GOT3 (cell line): ENCODE data around the gene TALDO1.
A peak's percentile ranks its signal among the peaks of the same experiment; 100 is the strongest.
"Not testable (repeated sequence)": the region's sequence is repeated elsewhere in the genome, so short reads cannot be mapped to it uniquely, and the experiment has no call there.

Source experiments
- DNase-seq: peaks from one replicate; lab custom pipeline; 2025; ENCODE audit warnings: mixed read lengths; lab: John Stamatoyannopoulos, UW

The TALDO1 gene

DNA sequence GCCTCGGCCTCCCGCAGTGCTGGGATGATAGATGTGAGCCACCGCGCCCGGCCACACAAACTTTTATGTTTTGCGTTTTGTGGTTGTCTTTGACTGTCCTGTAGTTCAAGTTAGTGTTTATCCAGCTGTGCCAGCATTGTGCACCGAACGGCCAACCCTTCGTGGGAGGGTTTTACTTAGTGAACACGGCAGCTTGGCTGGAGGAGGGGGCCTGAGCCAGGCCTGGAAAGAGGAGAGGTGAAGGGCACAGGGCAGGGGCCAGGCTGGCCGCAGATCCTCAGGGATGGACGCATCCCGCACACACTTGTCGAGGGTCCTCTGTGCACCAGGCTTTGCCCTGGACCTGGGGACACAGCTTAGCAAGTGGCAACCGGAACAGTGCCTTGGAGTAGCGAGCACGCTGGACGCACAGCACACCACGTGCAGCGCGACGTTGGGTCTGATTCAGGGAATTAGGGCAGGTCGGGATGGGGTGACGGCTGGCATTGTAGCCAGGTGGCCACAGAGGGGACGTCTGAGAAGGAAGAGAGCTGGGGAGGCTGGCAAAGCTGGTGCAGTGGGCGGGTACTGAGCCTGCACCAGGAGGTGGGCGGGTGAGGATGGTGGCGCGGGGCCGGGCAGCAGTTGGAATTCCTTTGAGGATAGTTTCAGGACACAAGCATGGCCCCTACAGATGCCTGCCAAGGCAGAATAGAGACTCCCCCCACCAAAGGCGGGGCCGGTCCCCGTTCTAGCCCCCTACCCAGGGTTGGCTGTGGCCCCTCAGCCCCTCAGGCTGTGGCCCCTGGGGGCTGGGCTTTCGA lies 27.8 kb upstream of the TALDO1 start:
- DNase-seq, result no peak

DNA sequence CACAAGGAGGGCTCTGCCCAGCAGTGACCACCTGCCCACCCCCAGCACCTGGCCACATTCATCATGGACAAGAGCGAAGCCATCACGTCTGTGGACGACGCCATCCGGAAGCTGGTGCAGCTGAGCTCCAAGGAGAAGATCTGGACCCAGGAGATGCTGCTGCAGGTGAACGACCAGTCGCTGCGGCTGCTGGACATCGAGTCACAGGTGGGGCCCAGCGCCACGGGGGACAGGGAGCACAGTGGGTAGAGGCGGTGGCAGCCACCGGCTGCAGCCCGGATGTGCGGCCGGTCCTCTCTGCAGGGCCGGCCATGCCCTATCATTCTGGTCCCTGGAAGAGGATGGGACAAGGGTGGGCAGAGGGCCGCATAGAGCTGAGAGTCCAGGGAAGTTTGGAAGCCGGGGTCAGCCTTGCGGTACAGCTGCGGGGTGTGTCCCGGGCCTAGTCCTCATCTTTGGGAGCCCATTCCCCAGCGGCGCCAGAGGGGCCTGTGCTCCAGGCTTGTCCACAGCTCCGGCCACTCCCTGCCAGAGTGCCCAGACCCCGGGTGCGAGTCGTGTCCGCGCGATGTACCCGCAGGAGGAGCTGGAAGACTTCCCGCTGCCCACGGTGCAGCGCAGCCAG lies 27.1 kb upstream of the TALDO1 start:
- no peak for DNase-seq

DNA sequence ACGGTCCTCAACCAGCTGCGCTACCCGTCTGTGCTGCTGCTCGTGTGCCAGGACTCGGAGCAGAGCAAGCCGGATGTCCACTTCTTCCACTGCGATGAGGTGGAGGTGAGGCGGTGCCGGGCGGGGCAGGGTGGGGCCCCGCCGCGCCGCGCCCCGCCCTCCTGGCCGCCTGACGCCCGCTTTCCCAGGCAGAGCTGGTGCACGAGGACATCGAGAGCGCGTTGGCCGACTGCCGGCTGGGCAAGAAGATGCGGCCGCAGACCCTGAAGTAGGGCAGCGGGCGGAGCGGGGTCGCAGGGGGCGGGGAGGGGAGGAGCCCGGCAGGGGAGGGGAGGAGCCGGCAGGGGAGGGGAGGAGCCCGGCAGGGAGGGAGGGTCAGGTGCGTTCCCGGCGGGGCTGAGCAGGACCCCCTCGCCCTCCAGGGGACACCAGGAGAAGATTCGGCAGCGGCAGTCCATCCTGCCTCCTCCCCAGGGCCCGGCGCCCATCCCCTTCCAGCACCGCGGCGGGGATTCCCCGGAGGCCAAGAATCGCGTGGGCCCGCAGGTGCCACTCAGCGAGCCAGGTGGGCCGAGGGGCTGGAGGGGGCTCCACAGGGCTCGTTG lies 26.5 kb upstream of the TALDO1 start:
- no peak for DNase-seq

DNA sequence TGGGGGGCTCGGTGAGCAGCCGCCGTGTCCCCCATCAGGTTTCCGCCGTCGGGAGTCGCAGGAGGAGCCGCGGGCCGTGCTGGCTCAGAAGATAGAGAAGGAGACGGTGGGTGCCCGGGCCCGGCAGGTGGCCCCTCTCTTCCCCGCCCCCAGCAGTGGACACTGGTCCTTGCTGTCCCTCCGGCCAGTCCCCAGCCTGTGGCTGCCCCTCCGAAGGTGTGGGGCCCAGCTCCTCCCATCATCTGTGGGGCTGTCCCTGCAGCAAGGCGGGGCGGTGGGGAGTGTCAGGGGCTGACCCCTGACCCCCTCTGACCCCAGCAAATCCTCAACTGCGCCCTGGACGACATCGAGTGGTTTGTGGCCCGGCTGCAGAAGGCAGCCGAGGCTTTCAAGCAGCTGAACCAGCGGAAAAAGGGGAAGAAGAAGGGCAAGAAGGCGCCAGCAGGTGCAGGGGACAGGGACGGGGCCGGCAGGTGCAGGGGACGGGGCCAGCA lies 26.0 kb upstream of the TALDO1 start:
- DNase-seq, result no peak

DNA sequence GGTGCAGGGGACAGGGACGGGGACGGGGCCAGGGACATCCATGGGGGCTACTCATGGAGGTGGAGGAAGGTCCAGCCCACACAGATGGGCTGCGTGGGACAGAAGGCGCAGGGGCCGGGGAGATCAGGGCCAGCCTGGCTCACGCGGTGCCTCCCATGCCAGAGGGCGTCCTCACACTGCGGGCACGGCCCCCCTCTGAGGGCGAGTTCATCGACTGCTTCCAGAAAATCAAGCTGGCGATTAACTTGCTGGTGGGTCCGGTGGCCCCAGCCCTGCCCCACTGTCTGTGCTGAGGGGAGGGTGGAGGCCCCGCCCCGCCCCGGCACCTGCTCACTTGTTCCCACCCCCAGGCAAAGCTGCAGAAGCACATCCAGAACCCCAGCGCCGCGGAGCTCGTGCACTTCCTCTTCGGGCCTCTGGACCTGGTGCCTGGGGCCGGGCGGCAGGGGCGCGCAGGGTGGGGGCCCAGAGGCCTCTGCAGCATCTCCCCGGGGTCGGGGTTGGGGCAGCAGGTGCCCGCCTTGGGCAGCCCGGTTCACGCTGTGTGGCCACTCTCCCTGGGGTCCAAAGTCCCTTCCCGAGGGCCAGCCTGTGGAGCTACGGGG lies 25.4 kb upstream of the TALDO1 start:
- DNase-seq, result no peak

DNA sequence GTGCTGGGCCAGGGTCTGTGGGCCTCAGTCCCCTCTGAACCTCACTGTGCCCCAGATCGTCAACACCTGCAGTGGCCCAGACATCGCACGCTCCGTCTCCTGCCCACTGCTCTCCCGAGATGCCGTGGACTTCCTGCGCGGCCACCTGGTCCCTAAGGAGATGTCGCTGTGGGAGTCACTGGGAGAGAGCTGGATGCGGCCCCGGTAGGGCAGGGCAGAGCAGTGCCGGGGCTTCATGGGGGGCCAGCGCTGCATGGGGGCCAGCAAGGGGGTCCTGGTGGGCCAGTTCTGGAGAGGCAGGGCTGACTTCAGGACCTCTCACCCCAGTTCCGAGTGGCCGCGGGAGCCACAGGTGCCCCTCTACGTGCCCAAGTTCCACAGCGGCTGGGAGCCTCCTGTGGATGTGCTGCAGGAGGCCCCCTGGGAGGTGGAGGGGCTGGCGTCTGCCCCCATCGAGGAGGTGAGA lies 24.9 kb upstream of the TALDO1 start:
- DNase-seq, result no peak

DNA sequence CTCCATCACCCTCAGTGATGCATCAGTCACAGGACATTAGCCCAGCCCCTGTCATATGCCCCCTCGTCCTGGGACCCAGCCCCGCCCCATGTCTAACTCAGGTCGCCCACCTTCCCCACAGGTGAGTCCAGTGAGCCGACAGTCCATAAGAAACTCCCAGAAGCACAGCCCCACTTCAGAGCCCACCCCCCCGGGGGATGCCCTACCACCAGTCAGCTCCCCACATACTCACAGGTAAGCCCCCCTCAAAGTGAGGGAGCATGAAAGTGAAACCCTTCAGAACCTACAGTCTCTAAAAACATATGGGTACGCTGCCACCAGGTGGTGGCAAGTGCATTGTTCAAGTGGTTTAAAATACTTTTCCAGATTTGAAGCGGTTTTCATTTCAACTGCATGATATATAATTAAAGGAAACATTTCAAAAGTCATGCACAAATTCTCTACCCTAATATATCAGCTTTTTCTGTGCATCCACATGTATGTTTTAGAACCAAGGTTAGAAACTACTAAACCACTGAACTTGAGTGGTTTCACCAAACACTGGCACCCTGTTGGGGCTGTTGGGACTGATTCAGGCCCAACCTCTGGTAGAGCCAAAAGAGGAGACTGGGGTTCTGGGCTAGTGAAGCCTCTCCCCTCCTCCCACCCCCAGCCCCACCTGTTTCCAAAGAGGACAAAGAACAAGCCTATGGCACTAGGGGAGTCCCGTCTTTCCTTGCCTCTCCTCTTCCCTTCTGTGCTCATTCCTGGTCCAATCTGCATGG lies 24.0 kb upstream of the TALDO1 start:
- DNase-seq, result no peak

DNA sequence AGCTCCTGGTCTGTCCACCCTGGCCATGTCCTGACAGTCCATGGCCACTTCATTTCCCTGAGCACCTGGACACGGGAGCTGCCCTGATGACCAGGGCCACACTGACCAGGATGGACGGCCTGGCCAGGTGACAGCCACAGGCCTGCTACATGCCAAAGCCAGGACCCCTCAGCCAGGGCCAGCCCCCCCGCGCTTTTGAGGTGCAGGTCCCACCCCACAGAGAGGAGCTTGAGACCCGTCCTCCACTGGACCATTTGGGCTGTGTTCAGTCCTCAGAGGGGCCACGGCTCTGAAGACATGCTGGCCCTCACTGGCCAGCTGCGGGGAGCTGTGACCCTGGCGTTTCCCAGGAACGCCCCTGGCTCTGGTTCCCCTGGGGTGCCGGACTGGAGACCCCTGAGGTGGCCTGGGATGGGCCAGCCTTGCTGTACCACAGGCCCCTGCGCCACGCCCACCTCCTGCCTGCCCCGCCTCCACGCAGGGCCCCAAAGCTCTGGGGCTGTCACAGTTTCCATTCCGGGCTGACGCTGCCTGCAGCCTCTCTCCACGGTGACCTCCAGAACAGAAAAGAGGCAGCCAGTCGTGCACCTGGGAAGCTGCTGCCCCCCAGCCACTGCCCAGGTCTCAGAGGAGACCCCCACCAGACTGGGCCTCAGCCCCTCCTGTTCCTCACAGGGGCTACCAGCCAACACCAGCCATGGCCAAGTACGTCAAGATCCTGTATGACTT lies 23.1 kb upstream of the TALDO1 start:
- no peak for DNase-seq

DNA sequence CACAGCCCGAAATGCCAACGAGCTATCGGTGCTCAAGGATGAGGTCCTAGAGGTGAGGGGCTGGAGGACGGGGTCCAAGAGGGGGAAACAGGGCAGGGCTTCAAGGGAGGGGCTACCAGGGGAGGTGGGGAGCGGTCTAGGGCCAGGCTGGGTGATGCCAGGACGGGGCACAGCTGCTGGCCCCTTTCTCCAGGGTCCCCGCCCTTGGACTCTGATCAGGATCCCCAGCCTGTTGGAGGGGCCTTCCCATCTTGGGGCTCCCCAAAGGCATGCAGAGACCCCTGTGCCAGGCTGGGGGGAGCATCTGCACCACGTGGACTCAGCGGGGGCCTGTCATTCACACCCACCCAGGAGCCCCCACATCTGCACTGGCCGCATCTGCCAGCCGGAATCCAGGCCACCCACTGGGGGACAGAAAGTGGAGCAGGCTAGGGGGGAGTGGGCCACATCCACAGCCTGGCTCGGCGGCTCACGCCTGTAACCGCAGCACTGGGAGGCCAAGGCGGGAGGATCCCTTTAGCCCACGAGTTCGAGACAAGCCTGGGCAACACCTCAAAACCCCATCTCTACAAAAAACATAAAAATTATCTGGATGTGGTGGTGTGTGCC lies 22.4 kb upstream of the TALDO1 start:
- no peak for DNase-seq

DNA sequence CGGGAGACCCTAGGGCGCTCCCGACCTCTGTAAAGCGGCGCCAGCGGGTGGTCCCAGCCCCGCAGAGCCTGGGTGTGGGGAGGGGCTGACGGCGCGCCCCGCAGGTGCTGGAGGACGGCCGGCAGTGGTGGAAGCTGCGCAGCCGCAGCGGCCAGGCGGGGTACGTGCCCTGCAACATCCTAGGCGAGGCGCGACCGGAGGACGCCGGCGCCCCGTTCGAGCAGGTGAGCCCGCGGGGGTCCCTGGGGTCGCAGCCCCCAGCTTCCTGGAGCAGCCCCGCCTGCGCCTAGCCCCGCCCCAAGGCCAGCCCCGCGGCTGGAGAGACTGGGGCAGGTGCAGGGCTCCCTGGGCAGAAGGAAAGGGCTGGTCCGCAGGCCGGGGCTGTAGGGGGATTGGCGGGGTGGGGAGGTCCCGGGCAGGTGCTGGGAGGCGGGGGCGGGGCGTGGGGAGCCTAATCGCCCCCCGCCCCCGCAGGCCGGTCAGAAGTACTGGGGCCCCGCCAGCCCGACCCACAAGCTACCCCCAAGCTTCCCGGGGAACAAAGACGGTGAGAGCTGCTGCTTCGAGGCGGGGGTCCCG lies 21.6 kb upstream of the TALDO1 start:
- no peak for DNase-seq

DNA sequence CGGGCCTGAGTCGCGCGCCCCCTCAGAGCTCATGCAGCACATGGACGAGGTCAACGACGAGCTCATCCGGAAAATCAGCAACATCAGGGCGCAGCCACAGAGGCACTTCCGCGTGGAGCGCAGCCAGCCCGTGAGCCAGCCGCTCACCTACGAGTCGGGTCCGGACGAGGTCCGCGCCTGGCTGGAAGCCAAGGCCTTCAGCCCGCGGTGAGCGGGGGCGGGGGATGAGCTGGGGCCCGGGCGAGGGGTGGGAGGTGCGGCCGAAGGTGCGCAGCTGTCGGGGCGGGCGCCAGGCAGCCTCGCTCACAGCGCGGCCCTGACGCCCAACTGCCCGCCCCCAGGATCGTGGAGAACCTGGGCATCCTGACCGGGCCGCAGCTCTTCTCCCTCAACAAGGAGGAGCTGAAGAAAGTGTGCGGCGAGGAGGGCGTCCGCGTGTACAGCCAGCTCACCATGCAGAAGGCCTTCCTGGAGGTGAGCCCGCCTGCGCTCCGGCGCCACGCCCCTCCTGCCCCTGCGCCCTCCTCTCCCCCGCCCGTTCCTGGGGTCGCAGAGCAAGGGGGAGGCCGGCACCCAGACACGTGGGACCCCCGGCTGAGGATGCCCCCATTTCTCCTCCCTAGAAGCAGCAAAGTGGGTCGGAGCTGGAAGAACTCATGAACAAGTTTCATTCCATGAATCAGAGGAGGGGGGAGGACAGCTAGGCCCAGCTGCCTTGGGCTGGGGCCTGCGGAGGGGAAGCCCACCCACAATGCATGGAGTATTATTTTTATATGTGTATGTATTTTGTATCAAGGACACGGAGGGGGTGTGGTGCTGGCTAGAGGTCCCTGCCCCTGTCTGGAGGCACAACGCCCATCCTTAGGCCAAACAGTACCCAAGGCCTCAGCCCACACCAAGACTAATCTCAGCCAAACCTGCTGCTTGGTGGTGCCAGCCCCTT lies 20.7 kb upstream of the TALDO1 start:
- no peak for DNase-seq

DNA sequence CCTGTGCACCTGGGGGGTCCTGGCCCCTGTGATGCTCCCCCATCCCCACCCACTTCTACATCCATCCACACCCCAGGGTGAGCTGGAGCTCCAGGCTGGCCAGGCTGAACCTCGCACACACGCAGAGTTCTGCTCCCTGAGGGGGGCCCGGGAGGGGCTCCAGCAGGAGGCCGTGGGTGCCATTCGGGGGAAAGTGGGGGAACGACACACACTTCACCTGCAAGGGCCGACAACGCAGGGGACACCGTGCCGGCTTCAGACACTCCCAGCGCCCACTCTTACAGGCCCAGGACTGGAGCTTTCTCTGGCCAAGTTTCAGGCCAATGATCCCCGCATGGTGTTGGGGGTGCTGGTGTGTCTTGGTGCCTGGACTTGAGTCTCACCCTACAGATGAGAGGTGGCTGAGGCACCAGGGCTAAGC lies 20.0 kb upstream of the TALDO1 start:
- no peak for DNase-seq

DNA sequence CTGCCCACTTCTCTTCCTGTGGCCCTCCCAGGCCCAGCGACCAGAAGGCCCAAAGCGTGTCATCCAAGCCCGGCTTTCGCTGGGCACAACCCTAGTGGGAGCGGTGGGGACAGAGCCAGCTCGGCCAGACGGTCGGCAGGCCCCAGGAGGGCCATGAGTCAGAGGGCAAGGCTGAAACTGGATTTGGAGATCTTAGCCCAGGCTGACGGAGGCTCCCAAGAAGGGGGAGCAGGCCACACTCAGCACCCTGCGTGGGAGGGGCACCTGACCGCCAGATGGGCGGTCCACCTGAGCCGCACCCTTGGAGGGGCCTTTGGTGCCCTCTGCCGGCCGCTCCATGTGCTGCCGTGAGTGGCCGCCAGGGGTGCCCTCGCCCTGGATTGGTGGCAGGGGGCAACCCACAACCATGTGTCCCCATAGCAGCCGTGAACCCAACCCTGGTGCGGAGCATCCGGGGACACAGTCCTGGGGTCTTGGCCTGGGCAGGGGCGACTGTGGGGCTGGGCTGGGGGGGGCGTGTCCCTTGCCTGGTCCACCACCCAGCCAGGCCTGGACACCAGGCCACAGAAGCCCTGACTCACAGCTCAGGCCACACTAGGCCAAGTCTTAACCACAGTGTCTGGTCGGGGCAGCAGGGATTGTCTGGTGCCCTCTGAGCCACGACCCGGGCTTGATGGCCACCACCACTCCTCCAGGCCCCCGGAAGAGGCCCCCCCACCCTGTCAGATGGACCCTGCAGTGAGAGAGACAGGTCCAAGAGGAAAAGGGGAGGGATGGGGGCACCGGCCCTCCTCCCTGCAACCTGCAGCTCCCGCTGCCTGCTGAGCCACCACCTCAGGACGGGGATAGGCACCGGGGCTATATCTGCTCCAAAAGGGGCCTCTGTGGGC lies 19.2 kb upstream of the TALDO1 start:
- DNase-seq, result peak; percentile 54

DNA sequence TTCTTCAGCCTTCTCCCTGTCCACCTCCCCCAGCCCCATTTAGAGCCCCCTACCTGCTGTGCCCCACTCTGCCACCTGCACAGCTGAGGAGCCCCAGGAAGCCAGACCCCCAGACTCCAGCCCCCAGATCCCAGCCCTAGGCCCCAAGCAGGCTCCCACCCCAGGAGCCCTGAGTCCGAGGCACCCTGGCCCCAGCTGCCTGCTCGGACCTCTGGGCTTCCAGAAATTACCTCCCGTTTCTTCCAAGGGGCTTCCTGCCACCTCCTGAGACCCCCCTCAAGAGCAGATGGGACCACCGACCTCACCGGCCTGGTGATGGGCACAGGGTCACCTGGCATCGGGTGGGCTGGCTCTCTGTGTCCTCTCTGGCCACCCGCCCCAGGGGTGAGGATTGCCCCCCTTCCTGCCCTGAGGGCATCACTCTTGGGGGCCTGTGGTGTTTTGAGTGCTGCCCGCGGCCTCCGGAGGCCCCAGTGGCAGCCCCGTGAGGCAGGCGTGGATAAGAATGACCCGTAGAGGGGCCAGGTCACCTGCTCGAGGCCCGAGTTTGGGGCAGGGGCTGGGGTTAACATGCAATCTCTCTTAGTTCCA lies 18.3 kb upstream of the TALDO1 start:
- no peak for DNase-seq

DNA sequence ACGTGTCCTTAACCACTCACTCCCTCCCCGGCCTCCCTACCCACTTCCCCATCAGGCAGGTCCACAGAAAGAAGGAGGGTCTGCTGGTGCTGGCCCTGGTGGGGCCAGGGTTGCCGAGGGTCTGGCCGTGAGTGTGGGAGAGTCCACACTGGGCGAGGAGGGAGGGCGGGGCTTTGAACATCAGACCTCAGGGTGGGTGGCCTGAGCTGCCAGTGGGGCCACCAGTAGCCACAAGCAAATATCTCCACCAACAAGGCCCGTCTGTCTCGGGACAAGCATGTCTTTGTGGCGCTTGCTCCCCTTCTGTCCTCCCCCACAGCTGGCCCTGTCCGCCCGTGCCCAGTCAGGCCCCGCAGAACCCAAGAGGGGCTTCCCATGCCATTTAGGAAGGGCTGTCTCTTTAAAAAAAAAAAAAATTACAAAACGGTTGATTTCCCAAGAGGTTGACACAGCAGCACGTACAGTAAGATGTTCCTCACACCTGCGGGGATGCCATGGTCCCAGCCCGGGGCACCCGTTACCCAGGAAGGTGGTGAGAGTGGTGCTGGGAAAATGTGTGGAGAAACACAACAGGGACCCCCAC lies 17.7 kb upstream of the TALDO1 start:
- DNase-seq, result no peak

DNA sequence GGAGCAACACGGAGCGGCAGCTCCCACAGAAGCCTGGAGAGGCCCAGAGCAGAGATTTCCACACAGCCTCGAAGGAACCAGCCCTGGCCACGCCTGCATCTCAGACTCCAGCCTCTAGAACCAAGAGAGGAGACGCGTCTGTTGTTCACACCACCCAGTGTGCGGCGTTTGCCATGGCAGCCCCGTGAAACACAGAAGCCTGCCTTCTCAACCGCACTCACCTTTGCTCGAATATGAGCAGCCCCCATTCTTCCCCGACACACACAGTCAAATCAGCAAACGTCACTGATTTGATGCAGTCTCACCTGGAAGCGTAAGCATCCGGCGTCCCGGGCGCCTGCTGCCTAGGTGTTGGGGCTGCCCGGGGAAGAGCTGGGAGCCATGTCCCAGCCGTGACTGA lies 14.2 kb upstream of the TALDO1 start:
- no peak for DNase-seq

DNA sequence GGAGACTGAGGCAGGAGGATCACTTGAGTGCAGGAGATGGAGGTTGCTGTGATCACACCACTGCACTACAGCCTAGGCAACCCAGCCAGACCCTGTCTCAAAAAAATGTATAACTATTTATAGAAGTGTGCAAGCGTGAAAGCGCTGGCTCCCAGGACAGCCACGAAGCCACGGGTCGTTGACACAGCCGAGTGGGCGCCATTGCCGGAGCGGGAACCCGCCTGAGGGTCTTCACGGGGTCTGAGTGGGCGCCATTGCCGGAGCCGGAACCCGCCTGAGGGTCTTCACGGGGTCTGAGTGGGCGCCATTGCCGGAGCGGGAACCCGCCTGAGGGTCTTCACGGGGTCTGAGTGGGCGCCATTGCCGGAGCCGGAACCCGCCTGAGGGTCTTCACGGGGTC lies 12.7 kb upstream of the TALDO1 start:
- not testable (repeated sequence) for DNase-seq
